Vagina (tissue), 2 donors: ENCODE results near the gene NAV2.

Experiments used
- CTCF ChIP-seq, 3 experiments: fragments of 450-650 bp in 2 of 3; fragments of 200-600 bp in 1 of 3; sonication (generic) in 1 of 3; IDR thresholded peaks; one replicate each; pipeline ENCODE4 v1.5.1; 2017 to 2019; ENCODE audit warnings: antibody characterized with exemption in 3 of 3, mild to moderate bottlenecking in 2 of 3, moderate library complexity in 2 of 3
- POLR2A ChIP-seq, 2 donors: fragments of 450-650 bp; IDR thresholded peaks; one replicate each; pipeline ENCODE4 v1.6.1; 2017; ENCODE audit warnings: antibody characterized with exemption in 2 of 2, mild to moderate bottlenecking in 2 of 2, moderate library complexity in 2 of 2
- POLR2AphosphoS5 ChIP-seq, 2 donors: sonication (generic); formaldehyde crosslinking; IDR thresholded peaks; one replicate each; pipeline ENCODE4 v1.9.0; 2017; ENCODE audit warnings: antibody characterized with exemption in 2 of 2, mild to moderate bottlenecking in 2 of 2, low read depth in 1 of 2; ENCODE audit not compliant: insufficient read depth in 1 of 2

GRCh38 chr11:19949606-19950005, 237.0 kb downstream of the NAV2 start:
- TF ChIP-seq POLR2A (IDR thresholded peaks at IDR 0.05) (no peak), CTCF (IDR thresholded peaks at IDR 0.05) (no peak), POLR2AphosphoS5 (IDR thresholded peaks at IDR 0.05; ENCODE audit: insufficient read depth in 1 of 2, low read depth in 1 of 2) (no peak)
